H9 (cell line): ENCODE data around the gene CHRDL1. TPM values are rescaled to one million over a fixed set of nuclear protein-coding genes. Genes with fewer than 3 reads are reported as not detected.

Experiments
- DNase-seq: peaks from one replicate; pipeline ENCODE4 v3.0.0-alpha.2; 2017
- H2AFZ ChIP-seq: one replicate; pipeline ENCODE4 v1.6.1; 2013; ENCODE audit warnings: mild to moderate bottlenecking, low read length, control low read depth, moderate library complexity
- H2AK5ac ChIP-seq: 2 replicates; pipeline ENCODE4 v1.6.1; 2013; ENCODE audit warnings: low read length, control low read depth, mixed read lengths; ENCODE audit not compliant: insufficient read length
- H2BK120ac ChIP-seq: one replicate; pipeline ENCODE4 v1.6.1; 2013; ENCODE audit warnings: low read depth, mild to moderate bottlenecking, low read length, control low read depth, inconsistent platforms; ENCODE audit not compliant: poor library complexity, severe bottlenecking
- H2BK12ac ChIP-seq: 2 replicates; pipeline ENCODE4 v1.6.1; 2013; ENCODE audit warnings: low read length, control low read depth, mixed read lengths, low read depth; ENCODE audit not compliant: insufficient read length
- H2BK15ac ChIP-seq: 2 replicates; pipeline ENCODE4 v1.6.1; 2013; ENCODE audit warnings: low read depth, low read length, control low read depth
- H2BK20ac ChIP-seq: one replicate; pipeline ENCODE4 v1.6.1; 2013; ENCODE audit warnings: low read depth, mild to moderate bottlenecking, low read length, control low read depth, inconsistent platforms; ENCODE audit not compliant: poor library complexity, severe bottlenecking
- H2BK5ac ChIP-seq: 2 replicates; pipeline ENCODE4 v1.6.1; 2013; ENCODE audit warnings: low read length, control low read depth, mixed read lengths; ENCODE audit not compliant: insufficient read length
- H3K14ac ChIP-seq: 2 replicates; pipeline ENCODE4 v1.6.1; 2013; ENCODE audit warnings: low read length, control low read depth; ENCODE audit not compliant: insufficient read depth
- H3K18ac ChIP-seq: 2 replicates; pipeline ENCODE4 v1.6.1; 2013; ENCODE audit warnings: low read depth, mild to moderate bottlenecking, mixed read lengths, low read length, control low read depth; ENCODE audit not compliant: insufficient read length
- H3K23ac ChIP-seq: 2 replicates; pipeline ENCODE4 v1.6.1; 2013; ENCODE audit warnings: low read length, control low read depth, mixed read lengths, low read depth; ENCODE audit not compliant: insufficient read length
- H3K23me2 ChIP-seq: 2 replicates; pipeline ENCODE4 v1.6.1; 2013; ENCODE audit warnings: low read depth, mild to moderate bottlenecking, mixed read lengths, low read length, control low read depth; ENCODE audit not compliant: insufficient read length, poor library complexity, severe bottlenecking
- H3K27ac ChIP-seq: 2 replicates; pipeline ENCODE4 v1.5.1; 2013; ENCODE audit warnings: low read length, control low read depth, mixed read lengths, low read depth; ENCODE audit not compliant: insufficient read length
- H3K27me3 ChIP-seq: 2 replicates; pipeline ENCODE4 v1.6.1; 2013; ENCODE audit warnings: low read length, control low read depth, inconsistent platforms; ENCODE audit not compliant: insufficient read depth
- H3K4ac ChIP-seq: 2 replicates; pipeline ENCODE4 v1.6.1; 2013; ENCODE audit warnings: low read depth, mild to moderate bottlenecking, control low read depth, inconsistent platforms, low read length, moderate library complexity
- H3K4me1 ChIP-seq: 2 replicates; pipeline ENCODE4 v1.6.1; 2013; ENCODE audit warnings: low read length, control low read depth, inconsistent platforms; ENCODE audit not compliant: insufficient read depth
- H3K4me2 ChIP-seq: 2 replicates; pipeline ENCODE4 v1.6.1; 2013; ENCODE audit warnings: low read length, control low read depth, mixed read lengths; ENCODE audit not compliant: insufficient read length, insufficient read depth
- H3K56ac ChIP-seq: 2 replicates; pipeline ENCODE4 v1.6.1; 2013; ENCODE audit warnings: low read depth, mild to moderate bottlenecking, mixed read lengths, low read length, control low read depth; ENCODE audit not compliant: insufficient read length
- H3K79me1 ChIP-seq: 2 replicates; pipeline ENCODE4 v1.6.1; 2013; ENCODE audit warnings: low read depth, mild to moderate bottlenecking, moderate library complexity, low read length, control low read depth, inconsistent platforms; ENCODE audit not compliant: insufficient read depth, poor library complexity, severe bottlenecking
- H3K79me2 ChIP-seq: 2 replicates; pipeline ENCODE4 v1.6.1; 2013; ENCODE audit warnings: low read length, control low read depth, inconsistent platforms; ENCODE audit not compliant: insufficient read depth
- H3K9ac ChIP-seq: 2 replicates; pipeline ENCODE4 v1.6.1; 2013; ENCODE audit warnings: low read length, control low read depth, mixed read lengths; ENCODE audit not compliant: insufficient read length; ENCODE audit errors: extremely low read depth
- H3K9me3 ChIP-seq: one replicate; pipeline ENCODE4 v1.6.1; 2013; ENCODE audit warnings: low read depth, low read length, inconsistent platforms; ENCODE audit not compliant: control insufficient read depth
- H3T11ph ChIP-seq: one replicate; pipeline ENCODE4 v1.6.1; 2013; ENCODE audit warnings: mild to moderate bottlenecking, low read length, control low read depth, inconsistent platforms
- H4K20me1 ChIP-seq: one replicate; pipeline ENCODE4 v1.6.1; 2013; ENCODE audit not compliant: control insufficient read depth, insufficient read length, insufficient read depth
- H4K5ac ChIP-seq: 2 replicates; pipeline ENCODE4 v1.6.1; 2013; ENCODE audit warnings: low read depth, mild to moderate bottlenecking, mixed read lengths, low read length, control low read depth; ENCODE audit not compliant: insufficient read length
- H4K8ac ChIP-seq: replicated peaks from 2 replicates; pipeline ENCODE4 v1.6.1; 2013; ENCODE audit warnings: low read length, control low read depth, mixed read lengths, low read depth; ENCODE audit not compliant: insufficient read length
- H4K91ac ChIP-seq: 2 replicates; pipeline ENCODE4 v1.6.1; 2013; ENCODE audit warnings: low read depth, mild to moderate bottlenecking, moderate library complexity, mixed read lengths, low read length, control low read depth; ENCODE audit not compliant: insufficient read length
- H3K27ac Mint-ChIP-seq, 3 experiments: 2 replicates in 2 of 3; 3 replicates in 1 of 3; pipeline ENCODE4 v1.8.0; 2020 to 2021; ENCODE audit warnings: mixed read lengths in 3 of 3, mild to moderate bottlenecking in 1 of 3, moderate library complexity in 1 of 3
- H3K27me3 Mint-ChIP-seq: 2 replicates; pipeline ENCODE4 v1.8.0; 2021; ENCODE audit warnings: low read depth, mild to moderate bottlenecking, moderate library complexity, mixed read lengths
- H3K36me3 Mint-ChIP-seq, 3 experiments: 2 replicates in 2 of 3; 3 replicates in 1 of 3; pipeline ENCODE4 v1.8.0; 2020 to 2021; ENCODE audit warnings: low read depth in 3 of 3, mixed read lengths in 3 of 3; ENCODE audit not compliant: insufficient read depth in 1 of 3
- H3K4me1 Mint-ChIP-seq, 2 experiments: 2 replicates each; pipeline ENCODE4 v1.8.0; 2020; ENCODE audit warnings: mixed read lengths in 2 of 2
- H3K4me3 Mint-ChIP-seq, 2 experiments: 2 replicates in 1 of 2; 3 replicates in 1 of 2; pipeline ENCODE4 v1.8.0; 2020 to 2021; ENCODE audit warnings: mild to moderate bottlenecking in 2 of 2, mixed read lengths in 2 of 2, moderate library complexity in 1 of 2
- H3K9me3 Mint-ChIP-seq, 2 experiments: 2 replicates in 1 of 2; 3 replicates in 1 of 2; pipeline ENCODE4 v1.8.0; 2020; ENCODE audit warnings: mild to moderate bottlenecking in 2 of 2, mixed read lengths in 2 of 2, moderate library complexity in 1 of 2
- CTCF ChIP-seq: fragments of 200-600 bp; sonication (generic); conservative IDR thresholded peaks from 3 replicates; pipeline ENCODE4 v1.8.0; 2021; ENCODE audit warnings: antibody characterized with exemption, mild to moderate bottlenecking
- WGBS: extraction: QIAGEN DNeasy Blood & Tissue Kit; methylation state at CpG from one replicate; pipeline ENCODE4 v1.1.7; 2013; ENCODE audit warnings: missing lambda C conversion rate, low lambda C conversion rate, mixed read lengths; ENCODE audit not compliant: insufficient read length; ENCODE audit errors: extremely low coverage; 5-methylcytosine and 5-hydroxymethylcytosine counted together
- total RNA-seq: library from RNA; stranded (reverse); gene quantifications from 2 replicates; pipeline ENCODE4 v1.2.1, GENCODE V29; 2021

Gene CHRDL1
- total RNA-seq, 1 experiment from 2014 or later: 11.8 TPM

- H3K27me3 ChIP-seq: no peaks in the 10 kb centered on the region
- no peak for TF ChIP-seq CTCF
- no peak overlapping the region for H2BK12ac ChIP-seq
- H2AK5ac ChIP-seq: no peak overlapping the region
- no peak overlapping the region for H4K5ac ChIP-seq
- H3K27ac Mint-ChIP-seq: peak overlapping the region in 1 of 3 experiments; percentile 65; a peak in 2 of 7 replicates
- H3K79me1 ChIP-seq: no peaks in the 10 kb centered on the region
- no peak overlapping the region for H2BK5ac ChIP-seq
- peaks cover 15% of the 10 kb centered on the region in 2 experiments for H3K4me1 Mint-ChIP-seq
- WGBS: no CpG with 5 or more reads among the region's 7 CpGs
- H3K4ac ChIP-seq: no peak overlapping the region
- no peak overlapping the region for H2BK15ac ChIP-seq
- H3K56ac ChIP-seq: no peak overlapping the region
- DNase-seq: no peak
- H3K4me3 Mint-ChIP-seq: no peak overlapping the region
- H3K23ac ChIP-seq: no peak overlapping the region
- H3K79me2 ChIP-seq: no peaks in the 10 kb centered on the region
- no peak overlapping the region for H2BK120ac ChIP-seq
- no peak overlapping the region for H3K27ac ChIP-seq
- H3K9me3 ChIP-seq: no peaks in the 10 kb centered on the region
- H3T11ph ChIP-seq: no peak overlapping the region
- no peaks in the 10 kb centered on the region for H3K23me2 ChIP-seq
- 0 out of 2 replicates have a peak, but pooled peaks cover 2% of the 10 kb centered on the region for H3K4me1 ChIP-seq
- H2AFZ ChIP-seq: no peak overlapping the region
- H3K9me3 Mint-ChIP-seq: no peaks in the 10 kb centered on the region
- H4K91ac ChIP-seq: no peak overlapping the region
- H3K18ac ChIP-seq: no peak overlapping the region
- no peak overlapping the region; the same call in 1 of the 2 replicates for H3K14ac ChIP-seq
- no peak overlapping the region for H4K8ac ChIP-seq
- H3K4me2 ChIP-seq: no peak overlapping the region
- no peak overlapping the region for H2BK20ac ChIP-seq
- H4K20me1 ChIP-seq: no peaks in the 10 kb centered on the region
- H3K27me3 Mint-ChIP-seq: no peaks in the 10 kb centered on the region
- H3K36me3 Mint-ChIP-seq: no peaks in the 10 kb centered on the region
- no peak overlapping the region for H3K9ac ChIP-seq
Observed at GRCh38 chrX:110750526-110751189, 45.0 kb downstream of the CHRDL1 start.
